ENCODE measurements around the gene PDE2A.

Gene PDE2A

GRCh38 chr11:72631806-72632731 is 42.2 kb downstream of the PDE2A start:
- Histone ChIP-seq H3K27ac (ENCODE audit: low read depth, low read length) (peak overlapping the region; percentile 85), H3K4me3 (ENCODE audit: low read depth in 1 of 5, low read length in 5 of 5) (no peak overlapping the region), H3K9ac (ENCODE audit: low read length in 5 of 5) (no peak overlapping the region), H3K27me3 (ENCODE audit: control insufficient read depth in 5 of 5, insufficient read depth in 4 of 5, low read length in 5 of 5) (peaks cover 2 to 12% (median 6%) of the 10 kb centered on the region in 5 donors), H3K4me1 (ENCODE audit: control insufficient read depth in 5 of 5, insufficient read depth in 5 of 5, low read length in 5 of 5) (peaks cover 0 to 97% (median 51%) of the 10 kb centered on the region in 5 donors), H3K36me3 (ENCODE audit: control insufficient read depth in 5 of 5, insufficient read depth in 5 of 5, low read length in 5 of 5) (peaks cover 0 to 15% (median 0%) of the 10 kb centered on the region in 5 donors), H3K9me3 (ENCODE audit: control insufficient read depth in 5 of 5, low read length in 5 of 5) (no peaks in the 10 kb centered on the region)

- peaks cover 2 to 10% (median 4%) of the 10 kb centered on the region in 5 donors for H3K27me3 ChIP-seq (ENCODE audit: control insufficient read depth in 5 of 5, insufficient read depth in 4 of 5, low read length in 5 of 5)
- H3K9me3 ChIP-seq (ENCODE audit: control insufficient read depth in 5 of 5, low read length in 5 of 5) = no peaks in the 10 kb centered on the region
- no peak overlapping the region for H3K4me3 ChIP-seq (ENCODE audit: low read depth in 1 of 5, low read length in 5 of 5)
- H3K9ac ChIP-seq (ENCODE audit: low read length in 5 of 5) = peak overlapping the region in 1 of 5 donors; percentile 32
- peak overlapping the region; percentile 75 for H3K27ac ChIP-seq (ENCODE audit: low read depth, low read length)
- H3K4me1 ChIP-seq (ENCODE audit: control insufficient read depth in 5 of 5, insufficient read depth in 5 of 5, low read length in 5 of 5) = peaks cover 2 to 97% (median 56%) of the 10 kb centered on the region in 5 donors
- peaks cover 0 to 15% (median 0%) of the 10 kb centered on the region in 5 donors for H3K36me3 ChIP-seq (ENCODE audit: control insufficient read depth in 5 of 5, insufficient read depth in 5 of 5, low read length in 5 of 5)
These were observed 43.9 kb downstream of the PDE2A start for GRCh38 chr11:72630104-72630852.

DNA sequence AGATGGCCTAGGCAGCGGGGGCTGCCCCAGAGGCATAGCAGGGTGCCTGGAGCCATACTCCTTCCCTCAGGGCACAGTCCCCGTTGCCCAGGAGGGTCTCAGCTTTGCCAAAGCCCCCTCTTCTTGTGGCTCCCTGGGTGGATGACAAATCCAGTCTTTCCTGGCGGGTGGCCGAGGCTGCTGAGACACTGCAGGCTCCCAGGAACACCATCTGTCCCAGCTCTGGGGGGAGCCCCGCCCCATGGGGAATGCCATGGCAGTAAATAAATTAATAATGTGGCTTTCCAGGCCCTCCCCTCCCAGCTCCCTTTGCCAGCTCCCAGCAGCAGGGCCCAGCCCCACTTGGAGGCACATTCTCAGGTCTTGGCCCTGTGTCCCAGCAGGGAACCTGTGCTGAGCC is 45.0 kb downstream of the PDE2A start:
- Histone ChIP-seq H3K27ac (ENCODE audit: low read depth, low read length) (peak overlapping the region; percentile 41), H3K9me3 (ENCODE audit: control insufficient read depth in 5 of 5, low read length in 5 of 5) (no peaks in the 10 kb centered on the region), H3K9ac (ENCODE audit: low read length in 5 of 5) (no peak overlapping the region), H3K4me3 (ENCODE audit: low read depth in 1 of 5, low read length in 5 of 5) (no peak overlapping the region), H3K36me3 (ENCODE audit: control insufficient read depth in 5 of 5, insufficient read depth in 5 of 5, low read length in 5 of 5) (peaks cover 0 to 15% (median 0%) of the 10 kb centered on the region in 5 donors), H3K27me3 (ENCODE audit: control insufficient read depth in 5 of 5, insufficient read depth in 4 of 5, low read length in 5 of 5) (peaks cover 1 to 7% (median 4%) of the 10 kb centered on the region in 5 donors), H3K4me1 (ENCODE audit: control insufficient read depth in 5 of 5, insufficient read depth in 5 of 5, low read length in 5 of 5) (peaks cover 4 to 97% (median 52%) of the 10 kb centered on the region in 5 donors)

DNA sequence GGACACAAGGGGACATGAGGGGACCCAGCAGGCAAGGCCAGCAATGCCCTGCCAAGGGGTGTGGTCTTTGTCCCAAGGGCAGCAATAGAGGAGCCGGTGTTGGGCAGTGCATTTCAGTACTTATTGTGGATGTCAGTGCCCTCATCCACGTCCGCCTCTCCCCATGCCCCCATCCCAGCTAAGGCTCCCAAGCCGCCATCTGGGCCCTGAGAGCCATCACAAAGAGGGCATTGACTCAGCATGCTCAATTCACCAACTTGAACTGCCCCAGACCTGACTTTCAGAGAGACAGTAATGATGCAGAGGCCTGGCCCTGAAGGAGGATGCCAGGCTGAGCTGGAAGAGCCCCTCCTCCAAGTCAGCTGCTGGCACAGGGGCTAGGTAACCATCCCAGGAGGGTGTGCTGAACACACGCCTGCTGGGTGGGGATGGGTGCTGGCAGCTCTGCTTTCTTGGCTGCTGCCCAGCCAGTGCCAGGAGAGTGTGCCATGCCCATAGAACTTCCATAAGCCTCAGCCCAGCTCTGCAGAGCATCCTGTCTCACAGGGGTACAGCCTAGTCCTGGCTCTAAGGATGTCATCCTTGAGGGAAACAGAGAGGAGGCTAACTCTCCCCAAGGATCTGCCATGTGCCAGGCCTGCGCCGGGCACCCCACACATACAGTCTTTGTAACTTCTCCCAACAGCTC is 46.5 kb downstream of the PDE2A start:
- Histone ChIP-seq H3K36me3 (ENCODE audit: control insufficient read depth in 5 of 5, insufficient read depth in 5 of 5, low read length in 5 of 5) (peaks cover 0 to 19% (median 0%) of the 10 kb centered on the region in 5 donors), H3K9me3 (ENCODE audit: control insufficient read depth in 5 of 5, low read length in 5 of 5) (no peaks in the 10 kb centered on the region), H3K9ac (ENCODE audit: low read length in 5 of 5) (no peak overlapping the region), H3K4me3 (ENCODE audit: low read depth in 1 of 5, low read length in 5 of 5) (no peak overlapping the region), H3K27me3 (ENCODE audit: control insufficient read depth in 5 of 5, insufficient read depth in 4 of 5, low read length in 5 of 5) (peaks cover 0 to 4% (median 2%) of the 10 kb centered on the region in 5 donors), H3K27ac (ENCODE audit: low read depth, low read length) (no peak overlapping the region), H3K4me1 (ENCODE audit: control insufficient read depth in 5 of 5, insufficient read depth in 5 of 5, low read length in 5 of 5) (peaks cover 4 to 94% (median 39%) of the 10 kb centered on the region in 5 donors)

GRCh38 chr11:72626414-72626936 is 47.7 kb downstream of the PDE2A start:
- Histone ChIP-seq H3K27ac (ENCODE audit: low read depth, low read length) (peak overlapping the region; percentile 76), H3K27me3 (ENCODE audit: control insufficient read depth in 5 of 5, insufficient read depth in 4 of 5, low read length in 5 of 5) (peaks cover 0 to 2% (median 0%) of the 10 kb centered on the region in 5 donors), H3K9ac (ENCODE audit: low read length in 5 of 5) (peak overlapping the region in 1 of 5 donors; percentile 45), H3K9me3 (ENCODE audit: control insufficient read depth in 5 of 5, low read length in 5 of 5) (no peaks in the 10 kb centered on the region), H3K4me3 (ENCODE audit: low read depth in 1 of 5, low read length in 5 of 5) (peak overlapping the region in 1 of 5 donors; percentile 6), H3K36me3 (ENCODE audit: control insufficient read depth in 5 of 5, insufficient read depth in 5 of 5, low read length in 5 of 5) (peaks cover 0 to 19% (median 0%) of the 10 kb centered on the region in 5 donors), H3K4me1 (ENCODE audit: control insufficient read depth in 5 of 5, insufficient read depth in 5 of 5, low read length in 5 of 5) (peaks cover 4 to 83% (median 35%) of the 10 kb centered on the region in 5 donors)

DNA sequence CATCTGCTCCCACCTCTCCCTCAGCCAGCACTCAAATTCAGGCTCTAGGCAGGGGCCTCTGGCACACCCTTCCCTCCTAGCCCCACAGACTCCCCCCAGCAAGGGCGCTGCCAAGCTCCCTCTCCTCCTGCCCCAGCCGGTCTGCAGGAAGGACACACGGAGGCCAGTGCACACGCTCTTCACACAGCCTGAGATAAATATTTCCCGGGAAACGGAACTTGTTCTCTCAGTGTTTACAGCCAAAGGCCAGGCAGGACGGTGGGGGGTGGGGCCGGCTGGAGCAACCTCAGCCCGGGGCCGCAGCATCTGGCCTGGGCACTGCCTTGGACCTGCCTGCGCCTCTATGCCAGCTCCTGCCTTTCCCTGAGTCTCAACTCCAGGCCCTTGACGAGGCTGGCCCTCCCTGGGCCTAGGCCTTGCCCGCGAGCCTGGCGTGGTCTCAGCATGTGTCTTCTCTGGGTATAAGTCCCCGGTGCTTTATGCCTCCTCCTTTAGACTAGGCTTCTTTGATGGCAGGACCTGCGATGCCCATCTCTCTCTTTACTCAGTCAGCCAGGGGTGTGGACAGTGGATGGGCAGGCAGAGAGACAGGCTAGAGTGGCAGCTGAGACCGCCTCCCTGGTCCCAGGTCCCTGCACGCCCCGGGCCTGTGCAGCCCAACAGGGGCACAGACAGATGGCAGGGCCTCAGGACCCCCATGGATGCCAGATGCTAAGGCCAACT is 48.4 kb downstream of the PDE2A start:
- Histone ChIP-seq H3K4me3 (ENCODE audit: low read depth in 1 of 5, low read length in 5 of 5) (peak overlapping the region in 2 of 5 donors; percentile 6 to 8), H3K9ac (ENCODE audit: low read length in 5 of 5) (peak overlapping the region in 1 of 5 donors; percentile 51), H3K9me3 (ENCODE audit: control insufficient read depth in 5 of 5, low read length in 5 of 5) (no peaks in the 10 kb centered on the region), H3K27me3 (ENCODE audit: control insufficient read depth in 5 of 5, insufficient read depth in 4 of 5, low read length in 5 of 5) (peaks cover 0 to 2% (median 0%) of the 10 kb centered on the region in 5 donors), H3K27ac (ENCODE audit: low read depth, low read length) (peak overlapping the region; percentile 76), H3K36me3 (ENCODE audit: control insufficient read depth in 5 of 5, insufficient read depth in 5 of 5, low read length in 5 of 5) (peaks cover 0 to 26% (median 2%) of the 10 kb centered on the region in 5 donors), H3K4me1 (ENCODE audit: control insufficient read depth in 5 of 5, insufficient read depth in 5 of 5, low read length in 5 of 5) (peaks cover 4 to 83% (median 32%) of the 10 kb centered on the region in 5 donors)

GRCh38 chr11:72624496-72625201 is 49.6 kb downstream of the PDE2A start:
- peak overlapping the region in 1 of 5 donors; percentile 51 for H3K9ac ChIP-seq (ENCODE audit: low read length in 5 of 5)
- H3K27me3 ChIP-seq (ENCODE audit: control insufficient read depth in 5 of 5, insufficient read depth in 4 of 5, low read length in 5 of 5) = peaks cover 0 to 5% (median 0%) of the 10 kb centered on the region in 5 donors
- H3K4me1 ChIP-seq (ENCODE audit: control insufficient read depth in 5 of 5, insufficient read depth in 5 of 5, low read length in 5 of 5) = peaks cover 4 to 84% (median 32%) of the 10 kb centered on the region in 5 donors
- peaks cover 0 to 27% (median 2%) of the 10 kb centered on the region in 5 donors for H3K36me3 ChIP-seq (ENCODE audit: control insufficient read depth in 5 of 5, insufficient read depth in 5 of 5, low read length in 5 of 5)
- H3K9me3 ChIP-seq (ENCODE audit: control insufficient read depth in 5 of 5, low read length in 5 of 5) = no peaks in the 10 kb centered on the region
- peak overlapping the region in 2 of 5 donors; percentile 1 to 6 for H3K4me3 ChIP-seq (ENCODE audit: low read depth in 1 of 5, low read length in 5 of 5)
- peak overlapping the region; percentile 76 for H3K27ac ChIP-seq (ENCODE audit: low read depth, low read length)

GRCh38 chr11:72623052-72623451 is 51.2 kb downstream of the PDE2A start:
- peaks cover 0 to 5% (median under 1%) of the 10 kb centered on the region in 5 donors for H3K27me3 ChIP-seq (ENCODE audit: control insufficient read depth in 5 of 5, insufficient read depth in 4 of 5, low read length in 5 of 5)
- no peak overlapping the region for H3K27ac ChIP-seq (ENCODE audit: low read depth, low read length)
- peaks cover 0 to 18% (median 2%) of the 10 kb centered on the region in 5 donors for H3K36me3 ChIP-seq (ENCODE audit: control insufficient read depth in 5 of 5, insufficient read depth in 5 of 5, low read length in 5 of 5)
- H3K9me3 ChIP-seq (ENCODE audit: control insufficient read depth in 5 of 5, low read length in 5 of 5) = no peaks in the 10 kb centered on the region
- no peak overlapping the region for H3K4me3 ChIP-seq (ENCODE audit: low read depth in 1 of 5, low read length in 5 of 5)
- peaks cover 6 to 86% (median 41%) of the 10 kb centered on the region in 5 donors for H3K4me1 ChIP-seq (ENCODE audit: control insufficient read depth in 5 of 5, insufficient read depth in 5 of 5, low read length in 5 of 5)
- no peak overlapping the region for H3K9ac ChIP-seq (ENCODE audit: low read length in 5 of 5)
